ENCODE results near the gene HOXC11. TPM values are rescaled to one million over a fixed set of nuclear protein-coding genes. Genes with fewer than 3 reads are reported as not detected.

HOXC11 gene
- total RNA-seq, 4 donors from 2014 or later: 3.1 to 3.7 (median 3.5) TPM

DNA sequence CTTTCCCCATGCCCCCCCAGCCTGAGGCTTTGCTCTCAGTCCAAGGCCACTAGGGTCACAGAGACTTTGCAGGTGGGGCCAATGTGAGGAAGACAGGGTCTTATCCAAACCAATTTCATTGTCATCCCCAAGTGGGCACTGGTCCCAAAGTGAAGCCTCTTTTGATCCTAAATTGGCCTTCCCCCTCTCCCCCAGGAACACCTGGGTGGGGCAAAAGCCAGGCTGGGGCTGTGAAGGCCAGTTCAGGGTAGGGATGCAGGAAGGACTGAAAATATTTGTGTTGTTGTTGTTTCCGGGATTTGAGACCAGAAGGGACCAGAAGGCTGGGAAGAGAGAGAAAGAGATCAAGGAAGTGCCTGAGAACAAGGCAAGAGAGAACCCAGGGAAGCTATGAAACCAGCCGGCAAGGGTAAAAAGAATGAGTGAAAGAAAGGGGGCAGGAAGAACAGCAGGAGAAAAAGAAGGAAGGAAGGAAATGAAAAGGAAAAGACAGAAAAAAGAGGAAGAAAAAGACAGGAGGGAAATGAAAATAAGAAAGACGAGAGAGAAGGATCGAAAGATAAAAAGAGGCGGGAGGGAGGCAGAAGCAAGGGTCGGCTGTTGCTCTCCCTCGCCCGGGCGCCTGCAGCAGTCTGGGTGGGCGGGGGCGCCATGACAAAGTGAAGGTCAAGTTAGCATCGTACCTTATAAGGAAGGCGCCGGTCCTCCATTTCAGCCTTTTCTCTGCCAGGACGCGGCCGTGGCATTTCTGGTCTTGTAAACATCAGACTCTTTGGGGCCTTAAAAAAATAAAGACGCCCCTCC is 7.4 kb upstream of the HOXC11 start:
- 43% methylated on average over 18 of the region's 18 CpGs for WGBS
- DNase-seq (ENCODE audit: low spot score in 2 of 2): no peak
- Histone ChIP-seq H3K9me3 (no peaks in the 10 kb centered on the region), H3K4me1 (peaks cover 9% of the 10 kb centered on the region), H3K4me3 (no peak overlapping the region), H3K27me3 (peaks cover 85% of the 10 kb centered on the region), H3K36me3 (no peaks in the 10 kb centered on the region), H3K27ac (no peak overlapping the region)
- TF ChIP-seq EP300 (IDR thresholded peaks at IDR 0.05): no peak
- no peak for TF ChIP-seq POLR2A (IDR thresholded peaks at IDR 0.05)
- TF ChIP-seq POLR2AphosphoS5 (IDR thresholded peaks at IDR 0.05): no peak
- TF ChIP-seq, protein P1, sequence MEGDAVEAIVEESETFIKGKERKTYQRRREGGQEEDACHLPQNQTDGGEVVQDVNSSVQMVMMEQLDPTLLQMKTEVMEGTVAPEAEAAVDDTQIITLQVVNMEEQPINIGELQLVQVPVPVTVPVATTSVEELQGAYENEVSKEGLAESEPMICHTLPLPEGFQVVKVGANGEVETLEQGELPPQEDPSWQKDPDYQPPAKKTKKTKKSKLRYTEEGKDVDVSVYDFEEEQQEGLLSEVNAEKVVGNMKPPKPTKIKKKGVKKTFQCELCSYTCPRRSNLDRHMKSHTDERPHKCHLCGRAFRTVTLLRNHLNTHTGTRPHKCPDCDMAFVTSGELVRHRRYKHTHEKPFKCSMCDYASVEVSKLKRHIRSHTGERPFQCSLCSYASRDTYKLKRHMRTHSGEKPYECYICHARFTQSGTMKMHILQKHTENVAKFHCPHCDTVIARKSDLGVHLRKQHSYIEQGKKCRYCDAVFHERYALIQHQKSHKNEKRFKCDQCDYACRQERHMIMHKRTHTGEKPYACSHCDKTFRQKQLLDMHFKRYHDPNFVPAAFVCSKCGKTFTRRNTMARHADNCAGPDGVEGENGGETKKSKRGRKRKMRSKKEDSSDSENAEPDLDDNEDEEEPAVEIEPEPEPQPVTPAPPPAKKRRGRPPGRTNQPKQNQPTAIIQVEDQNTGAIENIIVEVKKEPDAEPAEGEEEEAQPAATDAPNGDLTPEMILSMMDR (IDR thresholded peaks at IDR 0.05): no peak

DNA sequence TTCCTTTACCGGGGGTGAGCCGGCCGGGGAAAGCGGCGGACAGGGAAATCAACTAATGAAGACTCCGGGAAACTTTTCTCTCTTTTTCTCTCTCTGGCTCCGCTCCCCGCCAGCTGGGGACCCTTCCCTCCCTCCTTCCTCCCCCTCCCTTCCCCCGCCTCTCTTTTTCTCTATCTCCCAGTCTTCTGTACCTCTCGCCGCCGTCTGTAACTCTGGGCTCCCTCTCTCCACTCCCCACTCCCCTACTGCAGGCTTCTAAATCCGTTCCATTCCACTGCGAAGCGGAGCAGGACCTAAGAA is 6.9 kb upstream of the HOXC11 start:
- H3K27me3 ChIP-seq: peaks cover 84% of the 10 kb centered on the region
- no peak overlapping the region for H3K4me3 ChIP-seq
- H3K36me3 ChIP-seq: no peaks in the 10 kb centered on the region
- TF ChIP-seq POLR2A (IDR thresholded peaks at IDR 0.05): no peak
- no peak for TF ChIP-seq POLR2AphosphoS5 (IDR thresholded peaks at IDR 0.05)
- TF ChIP-seq EP300 (IDR thresholded peaks at IDR 0.05): no peak
- TF ChIP-seq, protein P1 (IDR thresholded peaks at IDR 0.05): no peak
- no peak overlapping the region for H3K27ac ChIP-seq
- no peaks in the 10 kb centered on the region for H3K9me3 ChIP-seq
- WGBS: 55% methylated on average over 15 of the region's 15 CpGs
- peaks cover 6% of the 10 kb centered on the region for H3K4me1 ChIP-seq
- no peak for DNase-seq (ENCODE audit: low spot score in 2 of 2)

- 71% methylated on average over 36 of the region's 36 CpGs for WGBS
- TF ChIP-seq POLR2AphosphoS5 (IDR thresholded peaks at IDR 0.05): no peak
- TF ChIP-seq POLR2A (IDR thresholded peaks at IDR 0.05): no peak
- TF ChIP-seq EP300 (IDR thresholded peaks at IDR 0.05): no peak
- TF ChIP-seq, protein P1 (IDR thresholded peaks at IDR 0.05): no peak
- Histone ChIP-seq H3K4me1 (peaks cover 6% of the 10 kb centered on the region), H3K36me3 (no peaks in the 10 kb centered on the region), H3K4me3 (peak overlapping the region; percentile 5), H3K27me3 (peaks cover 84% of the 10 kb centered on the region), H3K9me3 (no peaks in the 10 kb centered on the region), H3K27ac (no peak overlapping the region)
- DNase-seq (ENCODE audit: low spot score in 2 of 2): no peak
These were observed 6.4 kb upstream of the HOXC11 start for GRCh38 chr12:53966385-53967133.

DNA sequence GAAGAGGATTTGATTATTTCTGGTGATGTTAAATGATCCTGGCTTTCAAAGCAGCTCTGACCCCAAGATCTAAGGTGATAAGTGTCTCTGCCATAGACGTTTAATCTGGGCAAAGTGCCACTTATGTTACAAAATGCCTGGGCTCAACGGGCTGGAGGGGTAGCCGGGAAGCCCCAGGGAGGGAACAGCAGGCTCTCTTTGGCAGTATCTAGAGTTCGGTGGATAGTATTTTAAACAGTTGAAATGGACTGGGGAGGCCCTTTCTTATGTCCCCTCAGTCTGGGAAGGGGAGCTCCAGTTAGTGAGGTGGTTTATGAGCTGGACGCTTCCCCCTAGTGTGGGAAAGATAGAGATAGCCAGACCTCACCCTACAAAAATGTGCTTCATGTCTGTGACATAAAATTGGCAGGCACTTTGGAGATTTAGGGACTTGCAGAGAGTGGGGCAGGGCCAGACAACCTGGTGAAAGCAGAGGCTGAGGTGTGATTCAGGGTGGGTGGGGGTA is 5.5 kb upstream of the HOXC11 start:
- no peak for TF ChIP-seq EP300 (IDR thresholded peaks at IDR 0.05)
- no peak overlapping the region for H3K27ac ChIP-seq
- no peaks in the 10 kb centered on the region for H3K36me3 ChIP-seq
- H3K4me1 ChIP-seq: peaks cover 13% of the 10 kb centered on the region
- H3K4me3 ChIP-seq: peak overlapping the region; percentile 13
- 30% methylated on average over 5 of the region's 5 CpGs for WGBS
- H3K27me3 ChIP-seq: peaks cover 84% of the 10 kb centered on the region
- no peak for DNase-seq (ENCODE audit: low spot score in 2 of 2)
- no peaks in the 10 kb centered on the region for H3K9me3 ChIP-seq

GRCh38 chr12:53968214-53969127 is 4.5 kb upstream of the HOXC11 start:
- Histone ChIP-seq H3K9me3 (no peaks in the 10 kb centered on the region), H3K27ac (no peak overlapping the region), H3K4me1 (peaks cover 23% of the 10 kb centered on the region), H3K36me3 (no peaks in the 10 kb centered on the region), H3K27me3 (peaks cover 82% of the 10 kb centered on the region), H3K4me3 (peak overlapping the region; percentile 13)
- DNase-seq (ENCODE audit: low spot score in 2 of 2): no peak
- TF ChIP-seq, protein P1 (IDR thresholded peaks at IDR 0.05): no peak
- no peak for TF ChIP-seq EP300 (IDR thresholded peaks at IDR 0.05)
- TF ChIP-seq POLR2A (IDR thresholded peaks at IDR 0.05): no peak
- no peak for TF ChIP-seq POLR2AphosphoS5 (IDR thresholded peaks at IDR 0.05)
- WGBS: 43% methylated on average over 24 of the region's 24 CpGs
